ENCODE measurements around the gene PVALEF.

DNA sequence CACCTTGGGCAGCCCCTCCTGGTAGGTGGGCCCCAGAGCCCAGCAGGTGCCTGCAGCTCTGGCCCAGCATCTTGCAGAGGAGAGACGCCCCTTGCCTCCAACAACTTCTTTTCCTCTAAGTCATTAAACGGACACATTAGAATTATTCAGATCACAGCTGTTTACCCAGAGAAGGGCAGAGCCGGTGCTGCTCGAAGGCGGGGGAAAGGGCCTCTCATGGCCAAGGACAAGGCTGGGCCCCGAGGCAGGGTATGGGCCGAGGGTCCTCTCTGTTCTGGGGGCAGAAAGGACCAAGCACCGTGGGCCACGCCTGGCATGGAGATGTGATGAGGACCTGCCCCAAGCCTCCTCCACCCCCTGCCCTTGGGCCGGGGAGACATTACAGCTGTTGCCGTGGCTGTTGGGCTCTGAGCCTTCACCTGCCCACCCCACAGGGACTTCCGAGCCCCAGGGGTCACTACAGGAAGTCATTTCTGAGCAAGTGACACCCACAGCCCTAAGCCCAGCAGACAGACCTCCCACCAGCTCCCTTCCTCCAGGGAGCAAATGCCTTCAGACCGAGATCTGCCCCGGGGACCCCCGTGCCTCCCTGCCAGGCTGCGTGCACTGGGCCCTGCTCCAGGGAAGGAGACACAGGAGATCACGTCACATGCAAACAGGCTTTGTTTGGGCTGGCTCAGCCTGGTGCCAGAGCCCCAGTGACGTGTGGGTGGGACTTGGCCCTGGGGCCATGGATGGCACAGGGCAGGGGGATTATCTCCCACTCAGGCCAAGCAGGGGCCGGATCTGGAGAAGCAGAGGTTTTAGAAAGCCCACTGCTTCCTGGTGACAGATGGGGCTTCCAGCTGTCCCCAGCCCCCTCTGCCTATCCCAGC, 699 bp upstream of the PVALEF start:
- TF ChIP-seq, protein P1, sequence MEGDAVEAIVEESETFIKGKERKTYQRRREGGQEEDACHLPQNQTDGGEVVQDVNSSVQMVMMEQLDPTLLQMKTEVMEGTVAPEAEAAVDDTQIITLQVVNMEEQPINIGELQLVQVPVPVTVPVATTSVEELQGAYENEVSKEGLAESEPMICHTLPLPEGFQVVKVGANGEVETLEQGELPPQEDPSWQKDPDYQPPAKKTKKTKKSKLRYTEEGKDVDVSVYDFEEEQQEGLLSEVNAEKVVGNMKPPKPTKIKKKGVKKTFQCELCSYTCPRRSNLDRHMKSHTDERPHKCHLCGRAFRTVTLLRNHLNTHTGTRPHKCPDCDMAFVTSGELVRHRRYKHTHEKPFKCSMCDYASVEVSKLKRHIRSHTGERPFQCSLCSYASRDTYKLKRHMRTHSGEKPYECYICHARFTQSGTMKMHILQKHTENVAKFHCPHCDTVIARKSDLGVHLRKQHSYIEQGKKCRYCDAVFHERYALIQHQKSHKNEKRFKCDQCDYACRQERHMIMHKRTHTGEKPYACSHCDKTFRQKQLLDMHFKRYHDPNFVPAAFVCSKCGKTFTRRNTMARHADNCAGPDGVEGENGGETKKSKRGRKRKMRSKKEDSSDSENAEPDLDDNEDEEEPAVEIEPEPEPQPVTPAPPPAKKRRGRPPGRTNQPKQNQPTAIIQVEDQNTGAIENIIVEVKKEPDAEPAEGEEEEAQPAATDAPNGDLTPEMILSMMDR (optimal IDR thresholded peaks at IDR 0.05 in 1 of 3, IDR thresholded peaks at IDR 0.05 in 1 of 3, conservative IDR thresholded peaks at IDR 0.05 in 1 of 3; ENCODE audit: extremely low read depth in 1 of 3, insufficient read depth in 2 of 3, low read length in 3 of 3), result no peak
- TF ChIP-seq EZH2 (IDR thresholded peaks at IDR 0.05; ENCODE audit: low read length), result no peak

Data from keratinocyte (primary cell).